Mucosa of stomach (tissue), 1 donor: ENCODE measurements around the gene EML6.

Experiments
- H3K27me3 ChIP-seq: one replicate; pipeline ENCODE4 v1.7.0; 2013; ENCODE audit warnings: mild to moderate bottlenecking, low read length; ENCODE audit not compliant: control insufficient read depth, insufficient read depth
- H3K36me3 ChIP-seq: one replicate; pipeline ENCODE4 v1.7.0; 2013; ENCODE audit warnings: low read length; ENCODE audit not compliant: control insufficient read depth, insufficient read depth
- H3K4me1 ChIP-seq: one replicate; pipeline ENCODE4 v1.7.0; 2013; ENCODE audit warnings: mild to moderate bottlenecking, low read length; ENCODE audit not compliant: control insufficient read depth, insufficient read depth
- H3K4me3 ChIP-seq: one replicate; pipeline ENCODE4 v1.7.0; 2013; ENCODE audit warnings: low read length
- H3K9ac ChIP-seq: one replicate; pipeline ENCODE4 v1.7.0; 2013; ENCODE audit warnings: mild to moderate bottlenecking, low read length, moderate library complexity
- H3K9me3 ChIP-seq: one replicate; pipeline ENCODE4 v1.7.0; 2013; ENCODE audit warnings: mild to moderate bottlenecking, low read length, moderate library complexity; ENCODE audit not compliant: control insufficient read depth
- donor health status: Pancreatic carcinoma.

EML6 gene

GRCh38 chr2:54939446-54940118 is 216.1 kb downstream of the EML6 start:
- Histone ChIP-seq H3K9ac (no peak overlapping the region), H3K27me3 (no peaks in the 10 kb centered on the region), H3K36me3 (no peaks in the 10 kb centered on the region), H3K4me3 (no peak overlapping the region), H3K4me1 (no peaks in the 10 kb centered on the region), H3K9me3 (no peaks in the 10 kb centered on the region)

DNA sequence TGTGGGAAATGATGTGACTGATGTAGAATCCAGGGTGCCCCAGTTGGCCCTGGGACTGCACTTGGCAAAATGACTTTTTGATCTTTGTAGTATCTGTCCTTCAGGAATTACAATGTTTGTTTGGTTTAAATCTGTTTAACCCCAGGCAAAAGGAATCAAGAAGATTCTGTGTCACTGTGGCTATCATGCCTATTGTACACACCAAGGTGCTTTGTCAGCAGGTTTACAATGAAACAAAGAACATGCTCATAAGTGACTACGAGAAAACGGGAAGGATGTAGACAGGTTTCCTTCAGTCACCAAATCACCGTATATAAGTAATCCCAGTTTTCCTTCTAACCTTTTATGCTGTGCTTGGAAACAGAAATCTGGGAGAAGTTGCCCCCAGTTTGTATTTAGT is 217.3 kb downstream of the EML6 start:
- Histone ChIP-seq H3K9me3 (no peaks in the 10 kb centered on the region), H3K9ac (no peak overlapping the region), H3K36me3 (no peaks in the 10 kb centered on the region), H3K27me3 (no peaks in the 10 kb centered on the region), H3K4me3 (no peak overlapping the region), H3K4me1 (no peaks in the 10 kb centered on the region)

GRCh38 chr2:54941248-54941984 is 218.0 kb downstream of the EML6 start:
- Histone ChIP-seq H3K36me3 (no peaks in the 10 kb centered on the region), H3K9ac (no peak overlapping the region), H3K4me3 (no peak overlapping the region), H3K27me3 (no peaks in the 10 kb centered on the region), H3K9me3 (no peaks in the 10 kb centered on the region), H3K4me1 (no peaks in the 10 kb centered on the region)

DNA sequence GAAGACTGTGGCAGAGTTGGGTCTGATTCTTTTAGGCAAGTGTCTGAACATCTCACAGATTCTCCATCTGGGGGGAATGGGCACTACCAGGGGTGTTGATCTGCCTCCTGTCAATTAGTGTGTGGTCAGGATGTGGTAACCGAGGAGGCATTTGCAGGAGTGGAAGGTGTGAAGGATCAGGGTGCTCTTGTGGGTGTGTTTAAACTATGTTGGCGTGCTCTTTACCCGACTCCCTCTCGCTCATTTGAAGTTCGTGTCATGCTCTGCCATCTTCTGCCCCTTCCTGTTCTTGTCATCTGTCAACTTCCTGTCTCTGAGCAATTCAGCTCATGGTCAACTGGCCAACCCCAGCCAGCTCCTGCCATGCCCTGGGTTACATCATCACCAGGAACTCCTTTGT is 218.9 kb downstream of the EML6 start:
- Histone ChIP-seq H3K27me3 (no peaks in the 10 kb centered on the region), H3K9ac (no peak overlapping the region), H3K4me1 (no peaks in the 10 kb centered on the region), H3K36me3 (no peaks in the 10 kb centered on the region), H3K9me3 (no peaks in the 10 kb centered on the region), H3K4me3 (no peak overlapping the region)

GRCh38 chr2:54944724-54945326 is 221.4 kb downstream of the EML6 start:
- H3K4me1 ChIP-seq: no peaks in the 10 kb centered on the region
- no peak overlapping the region for H3K9ac ChIP-seq
- no peaks in the 10 kb centered on the region for H3K27me3 ChIP-seq
- H3K4me3 ChIP-seq: no peak overlapping the region
- H3K9me3 ChIP-seq: no peaks in the 10 kb centered on the region
- no peaks in the 10 kb centered on the region for H3K36me3 ChIP-seq

GRCh38 chr2:54945391-54946219 is 222.1 kb downstream of the EML6 start:
- H3K4me3 ChIP-seq: no peak overlapping the region
- no peaks in the 10 kb centered on the region for H3K27me3 ChIP-seq

GRCh38 chr2:54946220-54946805 is 222.9 kb downstream of the EML6 start:
- no peaks in the 10 kb centered on the region for H3K27me3 ChIP-seq
- H3K9ac ChIP-seq: no peak overlapping the region
- no peaks in the 10 kb centered on the region for H3K4me1 ChIP-seq
- H3K36me3 ChIP-seq: no peaks in the 10 kb centered on the region
- H3K9me3 ChIP-seq: no peaks in the 10 kb centered on the region
- H3K4me3 ChIP-seq: no peak overlapping the region

More at GRCh38 chr2:54945391-54946219, 222.1 kb downstream of the EML6 start:
- H3K36me3 ChIP-seq: no peaks in the 10 kb centered on the region
- no peaks in the 10 kb centered on the region for H3K9me3 ChIP-seq
- no peak overlapping the region for H3K9ac ChIP-seq
- H3K4me1 ChIP-seq: no peaks in the 10 kb centered on the region

- H3K9ac ChIP-seq: no peak overlapping the region
- H3K27me3 ChIP-seq: no peaks in the 10 kb centered on the region
- H3K9me3 ChIP-seq: no peaks in the 10 kb centered on the region
- H3K36me3 ChIP-seq: no peaks in the 10 kb centered on the region
- no peak overlapping the region for H3K4me3 ChIP-seq
- H3K4me1 ChIP-seq: no peaks in the 10 kb centered on the region
Observed at GRCh38 chr2:54947136-54947535, 223.7 kb downstream of the EML6 start.

GRCh38 chr2:54947646-54948045 is 224.2 kb downstream of the EML6 start:
- Histone ChIP-seq H3K36me3 (no peaks in the 10 kb centered on the region), H3K27me3 (no peaks in the 10 kb centered on the region), H3K4me3 (no peak overlapping the region), H3K9ac (no peak overlapping the region), H3K4me1 (no peaks in the 10 kb centered on the region), H3K9me3 (no peaks in the 10 kb centered on the region)

- Histone ChIP-seq H3K9ac (no peak overlapping the region), H3K4me1 (no peaks in the 10 kb centered on the region), H3K9me3 (no peaks in the 10 kb centered on the region), H3K4me3 (no peak overlapping the region), H3K27me3 (no peaks in the 10 kb centered on the region), H3K36me3 (no peaks in the 10 kb centered on the region)
Observed at GRCh38 chr2:54948120-54948519, 224.7 kb downstream of the EML6 start.

GRCh38 chr2:54949431-54949830 is 226.0 kb downstream of the EML6 start:
- no peaks in the 10 kb centered on the region for H3K27me3 ChIP-seq

More at GRCh38 chr2:54949431-54949830, 226.0 kb downstream of the EML6 start:
- Histone ChIP-seq H3K4me1 (no peaks in the 10 kb centered on the region), H3K9me3 (no peaks in the 10 kb centered on the region), H3K9ac (no peak overlapping the region), H3K36me3 (no peaks in the 10 kb centered on the region), H3K4me3 (no peak overlapping the region)
